ENCODE measurements around the gene PHACTR3.
"Not testable (repeated sequence)": the region's sequence is repeated elsewhere in the genome, so short reads cannot be mapped to it uniquely, and the experiment has no call there.

PHACTR3 gene

DNA sequence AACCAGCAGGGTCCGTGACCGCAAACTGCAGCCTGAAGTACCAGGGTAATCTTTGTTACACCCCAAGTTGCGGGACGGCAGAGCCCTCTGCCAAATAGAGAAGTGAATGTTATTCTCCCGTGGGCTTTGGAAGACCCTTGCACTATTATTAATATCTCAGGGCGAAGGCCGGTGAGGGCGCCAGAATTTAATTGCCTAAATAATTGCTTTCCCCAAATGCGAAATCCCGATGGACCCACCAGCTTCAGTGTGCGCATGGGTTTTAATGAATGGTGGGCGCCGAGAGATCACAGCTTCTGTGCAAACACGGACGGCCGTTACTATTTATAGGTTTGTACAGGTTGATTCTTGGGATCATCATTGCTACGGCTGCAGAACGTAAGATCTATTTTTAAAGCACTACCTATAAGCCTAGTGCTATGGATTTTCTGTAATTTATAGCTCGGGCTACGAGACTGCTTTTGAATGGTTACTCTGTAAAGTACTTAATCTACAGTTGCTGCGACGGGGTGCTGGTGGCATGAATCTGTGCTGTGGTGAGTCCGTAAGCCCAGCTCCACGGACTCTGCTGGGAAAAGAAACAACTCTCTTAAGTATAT, 15.2 kb upstream of the PHACTR3 start:
- no peak for DNase-seq (ENCODE audit: low read depth)

DNA sequence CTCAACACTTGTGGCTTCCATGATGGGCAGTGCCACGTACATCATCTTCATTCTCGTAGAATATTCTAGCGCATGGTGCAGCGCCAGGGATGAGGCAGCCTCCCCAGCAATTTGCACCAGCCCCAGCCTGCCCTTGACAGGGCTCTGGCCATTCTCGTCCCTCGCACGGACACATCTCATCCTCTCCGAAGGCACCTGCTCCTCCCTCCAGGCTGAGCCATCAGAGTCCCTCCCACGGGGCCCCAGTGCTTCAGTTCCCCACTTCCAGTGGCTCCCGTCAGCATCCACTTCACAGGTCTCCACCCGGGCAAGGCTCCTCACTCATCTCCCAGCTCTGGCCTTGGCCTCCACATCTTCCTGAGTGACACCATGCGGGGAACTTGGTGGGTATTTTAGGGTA, 13.3 kb upstream of the PHACTR3 start:
- DNase-seq (ENCODE audit: low read depth), result no peak

DNA sequence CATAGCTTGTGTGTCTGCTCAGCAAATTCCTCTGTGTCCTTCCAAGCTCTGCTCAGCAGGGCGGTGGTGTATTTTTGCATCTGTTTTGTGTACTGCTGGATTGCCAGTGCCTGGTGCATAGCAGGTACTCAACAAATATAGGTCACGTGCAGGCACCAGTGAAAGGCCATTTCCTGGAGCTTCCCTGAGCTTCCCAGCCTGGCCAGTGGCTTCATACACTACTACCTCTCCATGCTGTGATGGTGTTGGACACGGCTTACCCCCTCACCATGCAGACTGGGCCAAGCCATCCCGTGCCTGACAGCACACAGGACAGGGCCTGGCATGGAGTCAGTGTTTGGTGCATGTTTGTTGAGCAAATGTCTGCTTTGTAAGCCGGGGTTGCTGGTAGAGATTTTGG, 7.7 kb upstream of the PHACTR3 start:
- DNase-seq (ENCODE audit: low read depth), result no peak

DNA sequence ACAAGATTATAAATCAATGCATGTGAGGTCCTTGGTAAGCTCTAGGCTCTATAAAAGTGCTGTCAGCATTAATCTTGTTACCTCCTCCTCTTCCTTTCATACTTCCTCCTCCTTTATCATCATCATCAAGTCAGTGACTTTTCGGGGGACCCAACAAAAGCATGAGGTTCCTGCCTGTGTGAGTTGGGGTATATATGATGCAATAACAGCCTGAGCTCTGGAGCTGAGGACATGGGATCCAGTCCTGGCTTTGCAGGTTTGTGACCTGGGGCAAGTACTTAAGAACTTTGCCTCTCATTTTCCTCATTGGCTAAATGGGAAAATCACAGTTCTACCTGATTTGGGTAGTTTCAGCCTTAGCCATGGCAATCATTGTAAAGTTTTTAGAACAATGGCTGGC, 7.1 kb upstream of the PHACTR3 start:
- DNase-seq (ENCODE audit: low read depth), result no peak

DNA sequence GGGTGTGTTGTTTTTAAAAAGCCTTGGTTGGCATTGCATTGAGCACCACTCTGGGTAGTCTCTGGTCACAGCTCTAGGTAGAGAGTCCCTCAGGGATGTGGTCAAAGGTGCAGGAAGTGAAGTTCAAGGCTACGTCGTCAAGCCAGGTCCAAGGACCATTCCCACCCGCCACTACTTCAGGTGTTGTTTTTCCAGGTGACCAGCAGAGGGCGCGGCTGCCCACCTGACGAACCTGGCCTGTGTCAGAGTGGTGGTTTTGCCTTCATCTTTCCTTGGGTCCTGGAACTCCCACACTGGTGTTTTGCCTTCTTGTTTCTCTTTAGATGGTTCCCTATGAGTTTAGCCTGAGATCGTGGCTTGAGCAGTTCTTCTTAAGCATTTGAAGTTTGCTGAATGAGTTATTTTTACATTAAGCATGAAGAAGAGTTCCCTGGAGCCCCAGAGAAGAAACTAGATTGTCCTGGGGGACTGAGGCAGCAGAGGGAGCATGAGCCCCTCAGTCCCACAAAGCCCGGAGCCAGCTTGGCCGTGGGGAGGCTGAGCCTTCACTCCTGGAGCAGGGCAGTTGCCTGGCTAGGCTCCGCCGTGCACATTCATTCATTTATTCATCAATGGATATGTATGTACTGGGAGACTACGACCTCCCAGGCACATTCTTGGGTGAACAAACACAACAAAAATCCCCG, 5.6 kb upstream of the PHACTR3 start:
- DNase-seq (ENCODE audit: low read depth), result no peak

DNA sequence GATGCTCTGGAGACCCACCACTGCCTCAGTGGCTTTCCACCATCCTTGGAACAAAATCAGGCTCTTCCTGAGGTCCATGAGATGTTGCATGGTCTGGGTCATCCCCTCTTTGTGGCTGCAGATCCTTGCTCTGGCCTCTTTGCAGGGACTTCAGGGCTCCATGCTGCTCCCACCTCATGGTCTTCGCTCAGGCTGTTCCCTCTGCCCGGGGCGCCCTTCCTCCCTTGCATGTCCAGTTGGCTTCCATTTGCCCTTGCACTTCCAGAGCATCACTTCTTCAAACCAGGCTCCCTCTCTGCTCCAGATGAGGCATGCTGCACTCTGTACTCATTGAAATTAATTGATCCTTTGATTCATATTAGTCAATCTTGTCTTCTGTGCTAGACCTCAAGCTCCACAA, 4.4 kb upstream of the PHACTR3 start:
- no peak for DNase-seq (ENCODE audit: low read depth)

DNA sequence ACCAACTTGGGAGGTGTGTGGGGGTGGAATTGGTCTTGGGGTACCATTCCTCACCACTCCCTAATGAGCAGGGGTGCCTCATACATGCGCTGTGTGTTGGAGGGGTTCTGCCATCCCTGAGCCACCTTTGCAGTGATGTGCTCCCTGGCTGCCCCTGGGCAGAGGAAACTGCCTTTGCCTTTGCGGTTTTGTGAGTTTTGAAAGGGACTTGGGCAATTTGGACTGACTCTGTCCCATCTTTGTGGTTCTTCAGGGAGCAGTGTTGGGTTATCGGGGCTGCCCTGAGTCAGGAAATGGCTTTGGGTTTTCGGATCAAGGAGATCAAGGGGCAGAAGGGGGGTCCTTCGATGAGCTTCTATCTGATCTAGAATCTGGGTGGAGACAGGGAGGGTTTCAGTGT, 3.9 kb upstream of the PHACTR3 start:
- DNase-seq (ENCODE audit: low read depth), result no peak

DNA sequence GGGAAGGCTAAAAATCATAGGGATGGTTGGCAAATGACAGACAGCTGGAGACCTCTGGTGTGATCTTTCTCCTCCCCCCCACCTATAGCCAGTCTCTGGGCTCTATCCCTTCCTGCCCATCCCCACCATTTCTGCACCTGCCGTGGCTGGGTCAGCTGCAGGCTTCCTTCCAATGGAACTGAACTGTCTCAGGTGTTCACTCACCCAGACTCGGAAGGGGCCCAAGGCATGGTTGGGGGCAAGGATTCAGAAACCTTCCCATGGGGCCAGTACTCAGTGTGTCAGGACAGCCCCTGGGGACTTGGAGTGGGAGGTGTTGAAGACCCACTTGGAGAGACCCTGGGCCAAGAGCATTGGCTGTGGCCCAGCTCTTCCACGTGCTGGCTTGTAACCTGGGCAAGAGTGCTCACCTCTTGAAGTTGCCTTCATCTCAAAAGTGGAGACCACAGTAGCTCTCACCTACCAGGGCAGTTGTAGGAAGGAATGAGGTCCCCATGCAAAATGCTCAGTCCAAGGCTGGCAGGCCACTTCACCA, 1.7 kb upstream of the PHACTR3 start:
- no peak for DNase-seq (ENCODE audit: low read depth)

DNA sequence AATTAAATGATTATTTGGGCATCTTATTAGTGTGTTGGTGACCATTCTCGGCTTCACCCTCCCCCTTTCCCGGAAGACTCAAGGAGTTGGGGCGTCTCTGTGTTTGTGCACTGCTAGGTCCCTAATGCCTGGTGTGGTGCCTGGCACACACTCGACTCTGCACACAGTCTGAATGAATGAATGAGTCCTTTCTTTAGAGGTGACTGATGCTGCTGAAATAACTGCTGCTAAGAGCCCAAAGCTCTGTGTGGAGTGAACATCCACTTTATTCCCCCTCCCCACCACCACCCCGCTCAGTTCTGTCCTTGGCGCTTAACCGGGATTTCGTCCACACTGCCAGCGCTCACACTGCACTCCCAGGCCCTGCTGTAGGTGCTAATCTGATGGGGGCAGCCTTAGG, 1.2 kb upstream of the PHACTR3 start:
- no peak for DNase-seq (ENCODE audit: low read depth)

DNA sequence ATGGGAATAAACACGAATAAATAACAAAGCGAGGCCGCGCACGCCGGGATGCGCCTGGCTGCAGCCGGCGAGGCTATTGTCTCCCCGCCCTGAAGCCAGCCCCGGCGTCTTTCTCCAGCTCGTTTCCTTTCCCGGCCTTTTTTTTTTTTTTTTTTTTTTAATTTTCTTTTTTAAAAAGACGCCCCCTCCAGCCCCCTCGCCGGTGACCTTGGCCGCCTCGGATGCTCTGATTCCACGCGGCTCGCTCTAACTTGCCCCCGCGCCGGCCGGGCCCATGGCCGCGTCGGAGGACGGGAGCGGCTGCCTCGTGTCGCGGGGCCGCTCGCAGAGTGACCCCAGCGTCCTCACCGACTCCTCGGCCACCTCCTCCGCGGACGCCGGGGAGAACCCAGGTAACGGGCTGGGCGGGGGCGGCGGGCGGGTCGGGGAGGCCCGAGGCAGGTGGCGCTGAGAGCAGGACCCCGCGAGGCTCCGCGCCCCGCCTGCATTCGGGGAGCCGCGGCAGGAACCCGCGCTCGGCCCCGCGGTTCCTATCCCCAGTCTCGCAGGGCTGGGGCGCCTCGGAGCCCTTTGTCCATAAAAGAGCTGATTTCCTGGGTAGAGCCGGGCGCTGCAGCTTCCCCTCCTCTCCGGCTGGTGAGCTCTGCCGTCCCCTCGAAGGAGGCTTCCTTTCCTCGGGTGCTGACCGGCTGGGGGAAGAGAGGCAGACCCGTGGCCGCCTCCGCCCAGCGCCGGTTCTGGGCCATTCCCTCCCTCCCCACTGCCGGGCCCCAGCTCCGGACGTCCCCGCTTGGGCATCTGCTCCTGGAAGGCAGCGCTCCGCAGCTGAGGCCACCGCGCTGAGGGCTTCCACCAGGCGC, 631 bp downstream of the PHACTR3 start:
- no peak for DNase-seq (ENCODE audit: low read depth)

DNA sequence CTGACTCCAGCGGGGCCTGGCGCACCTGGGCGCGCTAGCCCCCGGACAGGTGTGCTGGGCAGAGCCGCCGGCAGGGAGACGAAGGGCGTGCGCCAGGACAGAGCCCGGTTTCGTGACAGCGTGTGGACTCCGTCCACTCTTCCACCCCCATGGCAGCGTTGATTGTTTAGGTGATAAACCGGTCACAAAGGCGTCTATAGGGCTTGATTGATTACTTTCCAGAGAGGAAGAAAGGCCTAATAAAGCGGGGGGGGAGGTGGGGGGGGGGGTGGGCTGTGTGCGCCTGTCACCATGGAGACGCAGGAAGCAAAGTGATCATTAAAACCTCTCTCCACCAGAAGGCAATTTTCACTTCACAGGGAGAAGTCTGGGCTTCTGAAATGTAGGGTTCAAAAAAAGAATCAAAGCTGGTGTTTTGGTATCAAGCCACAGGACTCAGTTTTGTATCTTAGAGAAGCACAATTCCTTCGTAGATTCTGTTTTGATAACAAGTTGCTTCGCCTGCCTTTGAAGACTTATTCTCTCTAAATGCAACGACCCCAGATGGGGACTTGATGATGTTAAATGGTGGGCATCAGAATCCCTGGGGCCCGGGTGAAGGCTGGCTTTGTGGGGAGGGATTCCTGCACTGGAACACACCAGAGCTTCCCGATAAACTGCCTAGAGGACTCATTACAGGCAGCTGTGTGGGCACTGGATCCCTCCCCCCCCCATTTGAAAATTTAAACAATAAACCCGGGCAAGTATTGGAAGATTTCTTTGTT, 1.4 kb downstream of the PHACTR3 start:
- no peak for DNase-seq (ENCODE audit: low read depth)

DNA sequence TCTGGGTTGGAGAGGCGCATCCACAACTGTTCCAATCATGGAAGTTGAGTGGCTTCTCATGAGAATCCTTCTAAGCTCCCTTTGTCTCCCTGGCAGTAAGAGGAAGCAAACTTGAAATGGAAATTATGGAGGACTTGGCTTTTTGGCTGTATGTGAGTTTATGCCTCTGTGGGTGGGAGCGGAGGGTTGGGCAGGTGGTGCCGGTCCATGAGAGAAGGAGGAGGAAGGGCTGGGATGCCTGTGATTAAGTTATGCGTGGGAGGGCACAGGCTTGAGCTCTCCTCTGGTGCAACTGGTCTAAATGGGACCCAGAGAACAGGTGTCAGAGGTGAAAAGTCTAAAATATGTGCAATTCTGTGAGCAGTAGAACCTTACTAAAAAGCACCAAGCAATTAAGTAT, 2.2 kb downstream of the PHACTR3 start:
- no peak for DNase-seq (ENCODE audit: low read depth)

DNA sequence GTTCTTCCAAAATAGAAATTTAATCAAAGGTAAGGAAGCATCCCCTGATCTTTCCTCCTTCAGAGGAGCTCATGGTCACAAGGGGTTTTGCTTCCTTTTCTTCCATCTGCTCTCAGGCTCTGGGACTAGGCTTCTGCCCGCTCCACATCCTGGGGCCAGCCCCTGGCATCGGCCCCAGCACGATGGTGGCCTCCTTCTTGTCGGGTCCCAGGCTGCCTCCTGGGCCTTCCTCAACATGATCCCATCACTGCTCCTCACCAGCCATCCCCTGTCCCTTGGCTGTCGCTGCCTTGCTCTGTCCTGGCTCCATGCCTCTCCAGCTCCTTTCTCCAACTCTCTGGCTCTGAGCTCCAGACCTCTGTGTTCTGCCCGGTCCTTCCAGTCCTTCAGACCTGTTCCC, 4.1 kb downstream of the PHACTR3 start:
- DNase-seq (ENCODE audit: low read depth), result no peak

DNA sequence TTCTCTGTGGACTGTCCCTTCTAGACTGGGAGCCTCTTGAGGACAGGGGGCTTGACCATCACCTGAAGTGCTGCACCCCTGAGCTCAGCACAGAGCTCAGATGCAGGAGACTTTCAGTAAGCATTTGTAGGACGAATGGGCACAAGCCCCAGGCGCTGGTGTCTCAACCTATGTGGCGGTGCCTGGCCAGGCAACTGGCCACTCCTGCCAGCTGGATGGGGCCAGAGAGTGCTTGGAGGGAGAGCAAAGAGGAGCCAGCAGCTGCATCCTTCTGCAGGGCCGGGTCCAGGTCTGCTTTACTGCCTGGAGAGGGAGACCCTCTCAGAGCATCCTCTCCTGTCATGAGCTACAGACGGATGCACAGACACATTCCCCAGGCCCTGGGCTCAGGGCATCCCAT, 4.5 kb downstream of the PHACTR3 start:
- no peak for DNase-seq (ENCODE audit: low read depth)

DNA sequence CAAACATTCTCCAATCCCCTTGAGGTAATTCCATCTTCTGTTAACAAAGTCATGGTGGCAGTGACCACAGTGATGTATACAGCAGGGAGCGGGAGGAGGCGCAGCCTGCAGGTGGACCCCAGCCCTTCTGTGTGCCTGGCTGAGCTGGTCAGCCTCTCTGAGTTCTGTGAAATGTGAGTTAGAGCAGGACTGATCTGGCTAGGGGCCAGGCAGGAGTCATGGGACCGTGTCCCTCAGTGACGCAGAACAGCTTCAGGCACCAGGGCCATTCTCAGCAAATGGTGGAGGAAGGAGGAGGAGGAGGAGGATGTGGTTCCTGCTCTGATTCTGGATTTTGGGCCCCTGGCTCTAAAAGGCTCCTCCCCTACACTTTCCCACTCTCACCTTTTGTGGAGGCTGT, 6.9 kb downstream of the PHACTR3 start:
- no peak for DNase-seq (ENCODE audit: low read depth)

DNA sequence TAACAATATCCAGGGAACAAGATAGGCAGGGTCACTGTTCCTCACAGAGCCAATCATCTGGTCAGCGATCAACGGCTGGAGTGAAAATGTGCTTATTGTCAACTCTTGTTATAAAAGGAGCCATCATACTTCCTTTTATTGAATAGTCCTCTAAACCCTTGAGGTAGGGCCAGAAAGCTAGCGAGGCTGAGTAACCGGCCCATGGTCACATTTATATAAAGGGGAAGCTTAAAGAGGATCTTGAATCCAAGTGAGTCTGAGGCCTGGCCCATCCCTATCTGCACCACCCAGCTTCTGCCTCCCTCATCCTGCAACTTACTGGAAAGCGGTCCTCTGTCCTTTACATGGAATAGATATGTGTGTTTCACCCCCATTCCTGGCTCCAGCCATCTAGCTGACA, 9.5 kb downstream of the PHACTR3 start:
- no peak for DNase-seq (ENCODE audit: low read depth)

DNA sequence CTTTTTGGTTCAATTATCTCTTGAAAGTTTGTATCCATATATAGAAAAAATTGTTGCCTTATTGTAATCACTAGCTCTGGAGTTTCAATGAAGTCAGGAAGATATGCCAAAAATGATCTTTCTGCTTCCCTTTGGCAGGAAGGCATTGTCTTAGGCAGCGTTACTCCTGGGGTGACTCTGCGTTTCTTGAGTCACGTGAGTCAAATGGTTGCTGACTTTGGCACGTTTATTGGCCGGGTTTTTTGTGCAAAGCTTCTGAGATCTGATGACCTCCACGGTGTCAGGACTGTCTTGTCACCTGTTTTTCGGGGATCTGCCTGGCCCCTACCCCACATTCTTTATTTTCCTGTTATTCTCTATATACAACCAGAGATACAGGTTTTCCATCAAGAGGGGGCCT, 10.4 kb downstream of the PHACTR3 start:
- DNase-seq (ENCODE audit: low read depth), result no peak

DNA sequence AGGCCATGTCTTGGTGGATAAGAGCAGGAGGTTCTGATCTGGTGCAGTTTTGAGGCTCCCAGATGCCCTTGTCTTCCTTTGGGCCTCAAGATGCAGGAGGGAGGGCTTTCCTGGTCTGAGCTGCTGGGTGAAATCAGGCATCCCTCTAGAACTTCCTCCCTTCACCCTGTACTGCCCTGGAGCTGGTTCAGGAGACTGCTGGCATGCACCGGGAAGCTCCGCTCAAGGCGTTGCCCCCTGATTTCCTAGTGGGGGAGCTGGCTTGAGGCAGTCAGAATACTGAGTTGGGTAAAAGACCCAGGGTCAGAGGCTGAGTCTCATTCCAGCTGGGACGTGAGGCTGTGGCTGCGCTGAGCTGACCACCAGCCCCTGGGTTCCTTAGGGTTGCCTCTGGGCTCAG, 12.0 kb downstream of the PHACTR3 start:
- no peak for DNase-seq (ENCODE audit: low read depth)

DNA sequence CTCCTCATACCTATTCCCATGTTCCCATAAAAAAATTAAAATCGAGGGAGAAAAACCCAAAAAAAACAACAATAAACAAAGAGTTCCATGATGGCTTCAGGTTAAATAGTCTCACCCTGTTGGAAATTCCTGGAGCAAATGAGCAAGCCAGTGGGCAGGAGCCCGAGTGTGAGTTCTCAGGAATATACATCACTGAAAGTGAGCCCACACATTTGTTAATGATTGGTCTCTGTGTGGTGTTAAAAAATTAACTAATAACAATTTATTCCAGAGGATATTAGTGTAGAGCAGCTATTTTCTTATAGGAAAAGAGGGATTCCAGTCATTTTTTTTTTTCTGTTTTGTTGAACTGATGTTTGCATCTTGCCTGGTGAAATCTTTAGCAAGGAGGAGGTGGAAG, 12.9 kb downstream of the PHACTR3 start:
- no peak for DNase-seq (ENCODE audit: low read depth)

DNA sequence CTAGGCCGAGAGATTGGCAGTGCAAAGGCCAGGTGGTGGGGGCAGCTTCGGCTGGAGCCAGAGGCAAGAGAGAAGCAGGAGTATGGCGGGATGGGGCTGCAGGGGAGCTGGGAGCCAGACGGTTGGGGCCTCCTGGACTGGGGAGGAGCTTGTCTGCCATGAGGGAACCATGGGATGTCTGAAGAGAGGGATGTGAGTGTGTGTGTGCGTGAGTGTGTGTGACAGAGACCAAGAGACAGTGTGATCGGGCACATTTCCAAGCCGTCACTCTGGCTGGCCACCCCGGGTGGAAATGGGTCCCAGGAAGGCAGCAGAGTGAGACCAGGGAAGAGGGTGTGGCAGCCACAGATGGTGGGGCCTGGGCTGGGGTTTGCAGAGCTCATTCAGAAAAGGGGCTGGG, 13.8 kb downstream of the PHACTR3 start:
- no peak for DNase-seq (ENCODE audit: low read depth)

DNA sequence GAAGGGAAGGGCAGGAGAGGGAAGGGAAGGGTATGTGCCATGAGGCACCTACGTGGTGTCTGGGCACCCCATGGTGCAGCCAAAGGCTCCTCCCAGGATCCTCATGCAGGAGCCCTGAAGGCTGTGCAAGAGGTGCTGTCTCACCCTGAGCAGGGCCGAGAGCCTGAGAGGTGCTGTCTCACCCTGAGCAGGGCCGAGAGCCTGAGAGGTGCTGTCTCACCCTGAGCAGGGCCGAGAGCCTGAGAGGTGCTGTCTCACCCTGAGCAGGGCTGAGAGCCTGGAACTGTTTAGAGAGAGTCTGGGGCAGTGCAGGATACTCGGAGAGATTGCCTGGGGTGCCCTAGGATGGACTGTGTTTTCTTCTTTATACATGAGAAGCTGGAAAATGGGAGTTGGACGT, 14.2 kb downstream of the PHACTR3 start:
- not testable (repeated sequence) for DNase-seq (ENCODE audit: low read depth)

DNA sequence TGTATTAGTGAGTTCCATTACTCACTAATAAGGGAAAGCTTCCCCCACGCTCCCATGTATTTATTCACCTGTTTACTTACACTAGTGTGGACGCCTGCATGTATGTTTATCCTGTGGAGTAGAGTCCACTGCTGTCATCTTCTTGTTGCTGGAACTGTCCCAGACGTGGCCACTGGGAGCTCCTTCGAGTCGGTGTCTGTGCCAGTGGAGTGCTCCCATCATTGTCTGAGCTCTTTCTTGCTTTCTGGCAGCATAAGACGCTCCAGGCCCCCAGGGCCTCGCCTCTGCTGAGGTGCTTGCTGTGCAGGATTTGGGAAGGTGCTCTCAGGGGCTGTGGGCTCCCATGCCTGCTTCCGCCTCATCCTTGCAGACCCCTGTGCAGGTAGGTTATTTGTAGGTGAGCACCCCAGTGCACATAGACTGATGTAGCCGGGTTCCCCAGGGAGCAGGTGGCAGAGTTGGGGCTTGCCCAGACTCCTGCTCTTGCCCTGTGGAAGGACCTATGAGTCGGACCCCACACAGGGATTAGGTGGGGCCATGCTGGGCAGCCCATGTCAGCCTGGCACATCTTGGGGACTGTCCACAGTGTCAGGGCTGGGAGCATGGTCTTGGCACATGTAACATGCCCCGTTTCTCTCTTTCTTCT, 16.6 kb downstream of the PHACTR3 start:
- no peak for DNase-seq (ENCODE audit: low read depth)

Data from stimulated activated CD8-positive, alpha-beta memory T cell treated with anti-CD3 and anti-CD28 coated beads, Interleukin-15, amount 100 ng/mL, for 1 hour (primary cell).